Head of caudate nucleus (tissue), 42 donors: ENCODE results near the gene FDX2.
"Not testable (repeated sequence)": the region's sequence is repeated elsewhere in the genome, so short reads cannot be mapped to it uniquely, and the experiment has no call there.

ENCODE experiments used
- DNase-seq, 42 donors: peaks; one replicate each; pipeline versions ENCODE4 v3.0.0 to v3.0.0-alpha.2; 2020 to 2021; ENCODE audit warnings: mixed read lengths in 7 of 42
- intact Hi-C: fragments of 100-400 bp; cut with DNase I; formaldehyde crosslinking; loops from one replicate; pipeline ENCODE4 v1.15.0; 2022

The FDX2 gene

DNA sequence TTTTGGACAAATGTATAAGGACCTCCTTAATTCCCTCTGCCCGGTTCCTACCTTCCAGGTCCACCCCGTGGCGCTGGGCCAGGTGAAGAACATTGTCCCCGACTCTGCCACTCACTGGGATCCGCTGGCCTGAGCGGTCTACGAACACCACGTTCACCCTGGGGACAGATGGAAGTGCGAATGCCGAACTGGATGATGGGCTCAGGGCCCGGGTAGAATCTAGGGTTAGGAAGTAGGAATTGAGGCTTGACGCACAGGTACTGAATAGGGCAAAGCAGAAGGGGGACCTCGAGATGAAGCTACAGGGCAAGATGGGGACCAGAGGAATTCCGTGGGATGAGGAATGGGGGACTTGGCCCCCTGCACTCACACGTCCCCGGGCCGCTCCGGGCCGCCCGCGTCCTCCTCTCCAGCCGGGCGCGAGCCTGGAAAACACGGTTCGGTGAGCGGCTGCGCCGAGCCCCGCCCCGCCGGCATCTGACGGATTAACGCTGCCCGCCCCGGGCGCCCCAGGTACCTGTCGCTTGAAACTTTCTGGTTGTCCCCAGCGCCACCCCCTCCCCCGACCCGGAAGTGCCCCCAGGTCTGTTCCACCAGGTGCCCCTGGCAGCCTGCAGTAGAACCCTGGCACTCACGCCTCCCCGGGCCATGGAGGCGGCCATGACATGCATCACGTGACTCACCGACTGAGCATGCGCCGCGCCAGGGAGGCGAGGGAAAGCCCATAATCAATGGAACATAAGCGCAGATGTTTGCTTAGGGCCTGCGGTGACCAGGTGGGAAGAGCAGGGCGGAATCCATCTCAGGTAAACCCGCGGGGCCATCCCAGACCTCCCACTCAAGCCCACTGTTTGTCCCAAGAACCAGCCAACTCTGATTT lies at the start of gene FDX2:
FDX2 (minus strand) TSS at position 681 of the 880 bp plus-strand sequence; CDS start at position 662, 19 bp downstream.
- peak; percentile 82 to 97 (median 93) for DNase-seq
- intact Hi-C loops = loop anchor here (2.0 kb wide), 1 partner anchor 17 kb away; the partner anchor contains the start of gene RAVER1

DNA sequence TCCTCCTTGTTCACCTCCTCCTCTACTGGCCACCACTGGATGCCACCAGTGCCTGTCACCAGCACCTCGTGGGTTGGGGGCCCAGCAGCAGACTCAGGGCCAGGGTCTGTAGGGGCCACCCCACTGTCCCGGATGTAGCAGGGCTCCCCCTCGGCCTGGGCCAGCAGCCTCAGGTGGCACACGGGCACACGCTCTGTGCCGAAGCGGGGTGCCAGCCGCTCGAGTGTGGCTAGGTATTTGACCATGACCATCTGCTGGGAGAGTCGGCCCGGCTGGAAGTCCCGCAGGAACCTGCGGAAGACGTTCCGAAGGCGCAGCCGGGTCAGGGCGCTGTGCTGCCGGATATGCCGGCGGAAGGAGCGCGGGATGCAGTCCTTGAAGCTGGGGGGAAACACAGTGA lies 49.7 kb upstream of the FDX2 start:
- intact Hi-C loops = no loop called here
- DNase-seq = no peak

DNA sequence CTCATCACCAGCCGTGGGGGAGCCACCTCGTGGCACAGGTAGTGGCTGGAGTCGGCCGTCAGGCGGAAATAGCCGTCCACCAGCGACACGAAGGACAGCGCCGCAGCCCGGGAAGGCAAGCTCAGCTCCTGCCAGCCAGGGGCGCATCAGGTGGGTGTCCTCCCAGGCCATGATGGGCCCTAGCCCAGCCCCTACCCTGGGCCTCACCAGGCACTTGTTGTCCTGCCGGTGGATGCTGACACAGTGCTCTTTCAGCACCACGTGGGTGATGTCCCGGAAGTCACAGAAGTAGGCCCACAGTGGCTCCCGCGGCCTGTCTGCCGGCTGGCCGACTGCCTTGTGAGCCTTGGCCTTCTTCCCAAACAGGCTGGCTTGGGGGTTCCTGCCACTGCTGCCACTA lies 48.8 kb upstream of the FDX2 start:
- intact Hi-C loops = no loop called here
- peak in 40 of 42 donors; percentile 4 to 82 (median 53) for DNase-seq

DNA sequence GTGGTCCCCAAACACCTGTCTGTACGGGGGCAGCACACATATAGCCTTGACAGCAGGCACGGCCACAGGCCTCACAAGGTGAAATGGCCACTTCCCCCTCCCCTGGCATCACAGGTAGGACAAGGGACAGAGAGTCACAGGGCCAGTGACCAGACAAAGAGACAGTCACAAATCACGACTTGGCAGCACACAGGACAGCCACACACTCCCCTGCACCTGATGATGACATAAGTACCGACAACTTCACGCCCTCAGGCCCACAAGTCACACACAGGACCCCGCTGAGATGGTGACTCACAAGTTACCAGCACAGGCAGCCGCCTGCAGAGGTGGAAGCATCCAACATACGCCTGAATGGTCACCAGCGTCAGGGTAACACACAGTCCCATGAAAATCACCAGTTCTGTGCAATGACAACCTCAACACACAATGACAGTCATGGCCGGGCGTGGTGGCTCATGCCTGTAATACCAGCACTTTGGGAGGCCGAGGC lies 48.0 kb upstream of the FDX2 start:
- DNase-seq = peak in 8 of 42 donors; percentile 11 to 55 (median 36)
- intact Hi-C loops = no loop called here

DNA sequence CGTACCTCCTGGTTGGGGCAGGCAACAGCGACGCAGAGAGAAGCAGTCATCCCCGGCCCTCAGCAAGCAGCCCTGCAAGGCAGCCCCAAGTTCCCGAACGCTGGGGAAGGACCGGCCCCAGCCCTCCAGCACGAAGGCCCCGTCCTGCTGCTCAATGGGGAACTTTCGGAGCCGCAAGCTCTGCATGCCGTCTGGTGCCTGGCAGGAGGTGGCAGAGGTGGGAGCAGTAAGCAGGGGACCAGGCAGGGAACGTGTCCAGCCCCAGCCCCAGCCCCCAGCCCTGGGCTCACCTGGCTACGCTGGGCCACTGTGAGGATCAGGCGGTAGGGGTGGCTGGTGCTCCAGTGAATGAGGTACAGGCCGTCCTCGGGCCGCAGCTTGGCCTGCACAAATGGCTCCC lies 46.4 kb upstream of the FDX2 start:
- intact Hi-C loops = no loop called here
- DNase-seq = no peak

DNA sequence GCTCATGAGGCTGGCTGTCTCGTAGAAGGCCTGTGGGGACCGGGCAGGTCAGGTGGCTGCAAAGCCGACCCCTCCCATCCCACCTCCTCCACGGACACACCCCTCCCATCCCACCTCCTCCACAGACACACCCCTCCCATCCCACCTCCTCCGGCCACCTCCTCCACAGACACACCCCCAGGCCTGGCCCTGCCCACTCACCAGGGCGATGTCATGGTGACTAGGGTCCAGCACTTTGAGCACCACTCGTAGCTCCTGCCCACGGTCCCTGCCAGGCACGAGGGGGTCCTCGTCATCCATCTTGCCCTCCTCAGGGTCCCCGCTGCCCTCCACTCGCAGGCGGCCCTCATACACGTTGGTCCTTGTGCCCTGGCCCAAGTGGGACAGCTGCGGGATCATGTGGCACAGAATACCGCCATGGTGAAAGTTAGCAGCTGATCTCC lies 45.8 kb upstream of the FDX2 start:
- no peak for DNase-seq
- intact Hi-C loops = no loop called here

DNA sequence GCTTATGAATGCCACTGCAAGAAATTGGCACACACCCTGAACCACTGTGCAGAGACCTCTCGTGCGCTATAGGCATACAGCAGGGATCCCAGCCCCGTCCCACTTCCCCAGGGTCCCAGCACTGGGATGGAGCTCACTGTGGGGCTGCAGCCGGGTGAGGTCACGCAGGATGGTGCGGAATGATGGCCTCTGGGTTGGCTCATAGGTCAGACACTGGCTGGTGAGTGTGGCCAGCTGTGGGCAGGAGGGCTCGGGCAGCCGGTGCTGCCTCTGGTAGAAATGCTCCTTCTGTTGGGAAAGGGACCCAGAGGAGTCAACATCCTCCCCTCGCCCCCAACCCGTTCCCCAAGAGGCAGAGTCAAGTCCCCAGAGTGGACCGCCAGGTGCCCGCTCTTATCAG lies 40.6 kb upstream of the FDX2 start:
- intact Hi-C loops = no loop called here
- no peak for DNase-seq

DNA sequence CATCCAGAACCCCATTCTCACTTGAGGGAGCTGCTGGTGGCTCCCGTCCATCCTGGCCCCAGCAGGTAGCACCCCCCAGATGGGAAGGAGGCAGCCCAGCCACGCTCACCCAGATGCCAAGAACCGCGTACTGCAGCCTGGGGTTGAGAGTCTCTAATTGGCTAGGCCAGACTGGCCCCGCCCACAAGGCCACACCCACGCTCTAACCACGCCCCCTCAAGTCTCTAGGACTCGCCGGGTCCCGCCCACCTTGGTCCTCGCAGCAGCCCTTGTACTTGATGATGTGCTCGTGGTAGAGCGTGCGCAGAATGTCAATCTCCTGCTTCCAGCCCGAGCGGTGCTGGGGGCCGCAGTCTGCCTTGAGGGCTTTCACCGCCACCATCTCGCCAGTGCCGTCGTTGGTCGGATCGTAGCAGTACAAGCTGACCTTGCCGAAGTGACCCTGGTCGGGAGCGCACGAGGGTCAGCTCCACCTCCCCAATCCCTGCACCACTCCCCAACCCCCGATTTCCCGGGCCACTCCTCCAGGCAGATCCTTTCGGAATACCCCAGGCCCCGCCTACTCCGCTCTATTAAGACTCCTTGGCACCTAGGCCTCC lies 38.1 kb upstream of the FDX2 start:
- intact Hi-C loops = no loop called here
- DNase-seq = peak in 1 of 42 donors; percentile 17

DNA sequence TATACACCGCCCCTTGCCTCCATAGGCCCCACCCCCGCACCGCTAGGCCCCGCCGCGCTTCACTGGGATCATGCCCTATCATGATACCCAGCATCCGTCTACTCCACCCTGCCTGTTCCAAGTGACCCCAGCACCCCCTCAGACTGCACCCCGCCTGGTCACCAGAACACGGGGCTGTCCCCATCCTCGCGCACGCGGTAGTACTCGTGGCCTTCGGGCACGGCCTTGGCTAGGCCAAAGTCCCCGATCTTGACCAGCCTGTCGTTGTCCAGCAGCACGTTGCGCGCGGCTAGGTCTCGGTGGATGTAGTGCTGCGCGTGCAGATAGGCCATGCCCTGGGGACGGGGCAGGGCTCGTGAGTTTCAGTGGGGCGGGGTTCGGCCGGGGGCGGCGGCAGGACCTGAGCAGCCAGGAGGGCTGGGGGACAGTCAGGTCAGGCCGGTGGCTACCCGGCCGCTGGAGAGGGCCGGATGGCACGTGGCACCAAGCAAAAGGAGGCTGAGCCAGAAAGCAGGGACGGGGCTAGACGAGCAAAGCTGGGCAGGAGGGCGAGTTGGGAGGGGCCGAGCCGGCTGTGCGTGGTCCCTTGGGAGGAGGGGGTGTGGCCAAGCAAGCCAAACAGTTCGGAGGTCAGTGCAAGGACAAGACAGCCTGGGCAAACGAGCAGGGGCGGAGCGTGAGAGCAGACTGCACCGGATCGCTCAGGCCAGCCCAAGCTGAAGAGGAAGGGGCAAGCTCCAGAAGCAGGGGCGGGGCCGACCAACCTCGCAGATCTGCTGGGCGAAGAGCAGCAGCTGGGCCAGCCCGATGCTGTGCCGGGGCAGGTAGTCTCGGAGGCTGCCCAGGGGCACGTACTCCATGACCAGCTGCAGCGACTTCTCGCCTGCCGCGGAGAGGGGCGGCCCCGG lies 37.2 kb upstream of the FDX2 start:
- no peak for DNase-seq
- intact Hi-C loops = no loop called here

DNA sequence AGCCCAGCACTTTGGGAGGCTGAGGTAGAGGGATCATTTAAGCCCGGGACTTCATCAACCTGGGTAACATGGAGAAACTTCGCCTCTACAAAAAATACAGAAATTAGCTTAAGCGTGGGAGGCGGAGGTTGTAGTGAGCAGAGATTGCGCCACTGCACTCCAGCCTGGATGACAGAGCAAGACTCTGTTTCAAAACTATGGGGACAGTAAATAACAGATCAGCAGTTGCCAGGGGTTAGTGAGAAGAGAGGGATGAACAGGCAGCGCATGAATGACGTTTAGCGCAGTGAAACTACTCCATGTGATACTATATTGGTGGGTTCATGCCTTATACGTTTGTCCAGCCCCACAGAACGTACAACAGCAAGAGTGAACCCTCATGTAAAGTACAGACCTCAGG lies 30.7 kb upstream of the FDX2 start:
- peak in 10 of 42 donors; percentile 4 to 47 (median 26) for DNase-seq
- intact Hi-C loops = no loop called here

DNA sequence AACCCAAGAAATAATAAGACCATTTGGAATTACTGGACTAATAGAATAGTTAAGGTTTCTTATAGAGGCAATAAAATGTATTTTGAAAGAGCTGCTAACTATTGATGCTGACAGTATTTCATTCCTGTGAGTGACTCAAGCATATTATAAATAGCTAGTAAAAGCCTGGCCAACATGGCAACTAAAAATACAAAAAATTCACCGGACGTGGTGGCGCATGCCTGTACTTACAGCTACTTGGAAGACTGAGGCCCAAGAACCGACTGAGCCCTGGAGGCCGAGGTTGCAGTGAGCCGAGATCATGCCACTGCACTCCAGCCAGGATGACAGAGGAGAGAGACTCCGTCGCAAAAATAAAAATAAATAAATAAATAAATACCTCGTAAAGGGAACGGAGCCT lies 29.0 kb upstream of the FDX2 start:
- intact Hi-C loops = no loop called here
- DNase-seq = no peak

DNA sequence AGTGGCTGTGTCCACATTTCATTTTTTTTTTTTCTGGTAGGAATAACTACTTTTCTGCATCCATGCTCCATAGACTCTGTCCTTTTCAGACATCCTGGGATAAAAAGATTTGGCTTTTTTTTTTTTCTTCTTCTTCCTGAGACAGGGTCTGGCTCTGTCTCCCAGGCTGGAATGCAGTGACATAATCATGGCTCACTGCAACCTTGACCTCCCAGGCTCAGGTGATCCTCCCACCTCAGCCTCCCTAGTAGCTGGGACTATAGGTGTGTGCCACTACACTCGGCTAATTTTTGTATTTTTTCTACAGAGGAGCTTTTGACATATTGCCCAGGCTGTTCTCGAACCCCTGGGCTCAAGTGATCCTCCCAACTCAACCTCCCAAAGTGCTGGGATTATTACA lies 27.7 kb upstream of the FDX2 start:
- DNase-seq = no peak
- intact Hi-C loops = no loop called here

DNA sequence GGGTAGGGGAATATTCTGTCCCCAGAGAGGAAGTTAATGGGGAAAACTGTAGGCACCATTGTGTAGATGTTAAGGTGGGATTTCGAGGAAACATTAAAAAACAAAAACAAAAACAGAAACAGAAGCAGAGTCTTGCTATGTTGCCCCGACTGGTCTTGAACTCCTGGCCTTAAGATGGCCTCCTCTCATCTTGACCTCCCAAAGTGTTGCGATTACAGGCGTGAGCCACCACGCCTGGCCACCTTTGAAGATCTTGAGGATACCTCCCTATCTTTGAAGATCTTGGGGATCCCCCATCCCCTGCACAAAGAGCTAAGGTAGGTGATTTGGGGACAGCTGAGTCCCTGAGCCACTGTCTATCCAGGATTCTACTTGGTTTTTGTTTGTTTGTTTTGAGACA lies 24.2 kb upstream of the FDX2 start:
- intact Hi-C loops = loop anchor here (10.0 kb wide), 1 partner anchor 45 kb away; the partner anchor contains the start of gene TYK2

DNA sequence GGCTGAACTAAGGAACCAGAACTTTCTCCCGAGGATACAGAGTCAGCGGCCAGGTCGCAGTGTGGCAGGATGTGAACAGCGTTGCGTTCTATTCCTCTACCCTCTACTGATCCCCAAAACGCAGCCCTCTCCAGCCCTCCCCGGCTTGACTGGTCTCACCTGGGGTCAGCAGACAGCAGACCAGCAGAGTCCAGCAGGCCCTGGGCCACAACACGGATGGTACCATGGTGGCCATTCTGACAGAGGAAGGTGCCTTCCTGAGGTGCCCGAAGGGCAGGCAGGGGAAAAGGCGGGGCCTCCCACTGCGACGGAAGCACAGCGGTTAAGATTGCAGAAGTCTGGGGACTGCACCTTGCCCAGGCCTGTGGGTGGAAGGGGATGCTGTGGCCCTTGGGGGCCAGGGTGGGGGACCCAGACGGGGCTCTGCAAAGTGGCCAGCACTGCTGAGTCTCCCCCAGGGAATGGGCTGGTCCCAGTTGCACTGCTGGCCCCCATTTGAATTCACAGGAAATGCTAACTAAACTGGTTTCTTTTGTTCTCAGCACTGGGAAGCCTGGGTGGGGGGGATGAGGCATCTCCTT lies 23.7 kb upstream of the FDX2 start, which contains the start of gene ICAM3:
ICAM3 (minus strand) TSS at position 245 of the 581 bp plus-strand sequence; CDS start at position 235, 10 bp downstream.
- intact Hi-C loops = loop anchor here (10.0 kb wide), 1 partner anchor 45 kb away; the partner anchor contains the start of gene TYK2
- peak in 1 of 42 donors; percentile 33 for DNase-seq

More for the DNA sequence above, 24.2 kb upstream of the FDX2 start:
- DNase-seq = no peak

DNA sequence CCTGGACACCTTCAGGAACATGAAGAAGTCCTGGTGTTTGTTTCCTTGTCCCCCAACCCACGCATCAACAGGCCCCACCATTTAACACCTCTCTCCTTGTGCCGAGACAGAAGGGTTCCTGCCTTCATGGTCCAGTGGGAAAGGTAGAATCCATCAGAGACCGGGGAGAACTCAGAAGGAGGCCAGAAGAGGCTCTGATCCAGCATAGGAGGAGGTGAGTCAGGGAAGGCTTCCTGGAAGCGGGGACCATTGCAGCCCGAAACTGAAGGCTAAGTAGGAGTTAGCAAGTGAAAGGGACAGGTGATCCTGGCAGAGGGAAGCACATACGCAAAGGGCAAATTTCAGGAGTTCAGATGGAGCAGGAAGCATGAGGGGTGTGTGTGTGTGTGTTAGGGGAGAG lies 23.1 kb upstream of the FDX2 start:
- no peak for DNase-seq
- intact Hi-C loops = loop anchor here (10.0 kb wide), 1 partner anchor 46 kb away; the partner anchor contains the start of gene TYK2

DNA sequence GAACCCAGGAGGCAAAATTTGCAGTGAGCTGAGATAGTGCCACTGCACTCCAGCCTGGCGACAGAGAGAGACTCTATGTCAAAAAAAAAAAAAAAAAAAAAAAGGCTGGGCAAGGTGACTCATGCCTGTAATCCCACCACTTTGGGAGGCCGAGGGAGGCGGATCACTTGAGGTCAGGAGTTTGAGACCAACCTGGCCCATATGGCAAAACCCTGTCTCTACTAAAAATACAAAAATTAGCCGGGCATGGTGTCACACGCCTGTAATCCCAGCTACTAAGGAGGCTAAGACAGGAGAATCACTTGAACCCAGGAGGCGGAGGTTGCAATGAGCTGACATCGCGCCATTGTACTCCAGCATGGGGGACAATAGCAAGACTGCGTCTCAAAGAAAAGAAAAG lies 20.9 kb upstream of the FDX2 start:
- not testable (repeated sequence) for DNase-seq
- intact Hi-C loops = loop anchor here (10.0 kb wide), 1 partner anchor 48 kb away; the partner anchor contains the start of gene TYK2

DNA sequence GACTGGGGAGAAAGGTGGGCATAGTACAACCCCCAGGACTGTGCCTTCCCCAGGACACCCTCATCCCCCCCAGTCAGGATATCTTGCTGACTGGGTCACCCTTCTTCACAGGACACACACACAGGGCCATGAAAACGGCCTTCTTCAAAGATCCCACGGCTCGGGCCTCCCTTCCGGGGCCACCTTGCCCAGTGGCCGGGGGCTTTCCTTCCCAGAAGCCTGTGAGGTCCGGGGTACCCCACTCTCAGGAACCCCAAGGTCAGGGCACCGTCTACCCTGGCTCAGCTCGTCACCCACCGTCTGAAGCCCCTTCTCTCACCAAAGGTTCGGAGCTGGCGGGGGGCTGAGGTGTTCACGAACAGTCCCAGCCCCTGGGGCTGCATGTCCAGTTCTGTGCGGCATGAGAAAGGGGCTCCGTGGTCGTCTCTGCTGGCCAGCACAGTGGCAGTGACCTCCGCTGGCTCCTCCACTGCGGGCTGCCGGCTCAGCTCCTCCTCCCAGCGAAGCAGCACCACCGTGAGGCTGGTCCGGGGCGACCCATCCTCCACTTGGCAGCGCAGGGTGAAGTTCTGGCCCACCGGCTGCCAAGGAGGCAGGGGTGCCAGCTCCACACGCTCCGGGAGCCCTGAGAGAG lies 19.7 kb upstream of the FDX2 start:
- DNase-seq = peak in 18 of 42 donors; percentile 11 to 57 (median 34)
- intact Hi-C loops = loop anchor here (10.0 kb wide), 1 partner anchor 49 kb away; the partner anchor contains the start of gene TYK2
